ENCODE results near the gene HTR3B. TPM values are rescaled to one million over a fixed set of nuclear protein-coding genes. Genes with fewer than 3 reads are reported as not detected.

Gene HTR3B
- total RNA-seq, 2 donors from 2014 or later: not detected

GRCh38 chr11:113952588-113952987 lies 48.0 kb downstream of the HTR3B start:
- ATAC-seq (ENCODE audit: insufficient number of reproducible peaks, low FRiP score, low read depth) (no peak), DNase-seq (ENCODE audit: low spot score) (no peak)

GRCh38 chr11:113954235-113954634 lies 49.6 kb downstream of the HTR3B start:
- DNase-seq (ENCODE audit: low spot score) (no peak), ATAC-seq (ENCODE audit: insufficient number of reproducible peaks, low FRiP score, low read depth) (no peak)
- Histone ChIP-seq H3K27me3 (replicated peaks; ENCODE audit: insufficient read depth) (no peaks in the 10 kb centered on the region), H3K27ac (no peak overlapping the region), H3K4me3 (no peak overlapping the region), H3K9me3 (no peaks in the 10 kb centered on the region), H3K36me3 (no peaks in the 10 kb centered on the region), H3K4me1 (ENCODE audit: control insufficient read depth in 1 of 2, low read depth in 2 of 2) (no peaks in the 10 kb centered on the region)
- no peak for TF ChIP-seq CTCF (IDR thresholded peaks at IDR 0.05)

More at GRCh38 chr11:113952588-113952987, 48.0 kb downstream of the HTR3B start:
- Histone ChIP-seq H3K9me3 (no peaks in the 10 kb centered on the region), H3K4me3 (no peak overlapping the region), H3K27me3 (replicated peaks; ENCODE audit: insufficient read depth) (no peaks in the 10 kb centered on the region), H3K36me3 (no peaks in the 10 kb centered on the region), H3K27ac (no peak overlapping the region), H3K4me1 (ENCODE audit: control insufficient read depth in 1 of 2, low read depth in 2 of 2) (no peaks in the 10 kb centered on the region)
- no peak for TF ChIP-seq CTCF (IDR thresholded peaks at IDR 0.05)

- H3K27ac ChIP-seq: no peak overlapping the region
- no peaks in the 10 kb centered on the region for H3K4me1 ChIP-seq (ENCODE audit: control insufficient read depth in 1 of 2, low read depth in 2 of 2)
- no peak overlapping the region for H3K4me3 ChIP-seq
- no peak for TF ChIP-seq CTCF (IDR thresholded peaks at IDR 0.05)
- ATAC-seq (ENCODE audit: insufficient number of reproducible peaks, low FRiP score, low read depth): no peak
- no peaks in the 10 kb centered on the region for H3K9me3 ChIP-seq
- DNase-seq (ENCODE audit: low spot score): no peak
- no peaks in the 10 kb centered on the region for H3K27me3 ChIP-seq (replicated peaks; ENCODE audit: insufficient read depth)
- no peaks in the 10 kb centered on the region for H3K36me3 ChIP-seq
Observed at GRCh38 chr11:113956986-113957385, 52.4 kb downstream of the HTR3B start.

- ATAC-seq (ENCODE audit: insufficient number of reproducible peaks, low FRiP score, low read depth): no peak
Observed at GRCh38 chr11:113960702-113961330, 56.2 kb downstream of the HTR3B start.

GRCh38 chr11:113967361-113967760 lies 62.8 kb downstream of the HTR3B start:
- no peaks in the 10 kb centered on the region for H3K9me3 ChIP-seq
- TF ChIP-seq CTCF (IDR thresholded peaks at IDR 0.05): no peak
- DNase-seq (ENCODE audit: low spot score): no peak
- H3K36me3 ChIP-seq: no peaks in the 10 kb centered on the region
- no peak overlapping the region for H3K27ac ChIP-seq
- ATAC-seq (ENCODE audit: insufficient number of reproducible peaks, low FRiP score, low read depth): no peak
- no peaks in the 10 kb centered on the region for H3K27me3 ChIP-seq (replicated peaks; ENCODE audit: insufficient read depth)
- no peak overlapping the region for H3K4me3 ChIP-seq
- H3K4me1 ChIP-seq (ENCODE audit: control insufficient read depth in 1 of 2, low read depth in 2 of 2): no peaks in the 10 kb centered on the region

More at GRCh38 chr11:113960702-113961330, 56.2 kb downstream of the HTR3B start:
- DNase-seq (ENCODE audit: low spot score): no peak
- Histone ChIP-seq H3K27me3 (replicated peaks; ENCODE audit: insufficient read depth) (no peaks in the 10 kb centered on the region), H3K36me3 (no peaks in the 10 kb centered on the region), H3K4me1 (ENCODE audit: control insufficient read depth in 1 of 2, low read depth in 2 of 2) (no peaks in the 10 kb centered on the region), H3K9me3 (no peaks in the 10 kb centered on the region), H3K4me3 (no peak overlapping the region), H3K27ac (no peak overlapping the region)
- TF ChIP-seq CTCF (IDR thresholded peaks at IDR 0.05): no peak
